Spleen (tissue), 11 donors: ENCODE data around the gene TGFBI. TPM values are rescaled to one million over a fixed set of nuclear protein-coding genes. Genes with fewer than 3 reads are reported as not detected.

ENCODE experiments used
- DNase-seq: peaks from one replicate; pipeline ENCODE4 v3.0.0-alpha.2; 2020
- H3K27ac ChIP-seq, 8 donors: fragments of 200-600 bp; sonication (generic) in 7 of 8; 1 replicate in 4 of 8; 2 replicates in 4 of 8; pipeline versions ENCODE4 v1.5.0 to v1.8.0; 2016 to 2021; ENCODE audit warnings: inconsistent platforms in 4 of 8, mild to moderate bottlenecking in 4 of 8, moderate library complexity in 1 of 8
- H3K27me3 ChIP-seq, 7 donors: fragments of 200-600 bp; sonication (generic) in 6 of 7; replicated peaks in 1 of 7; 1 replicate in 4 of 7; 2 replicates in 3 of 7; pipeline versions ENCODE4 v1.5.0 to v1.8.0; 2016 to 2021; ENCODE audit warnings: inconsistent platforms in 3 of 7, mild to moderate bottlenecking in 1 of 7
- H3K36me3 ChIP-seq, 6 donors: fragments of 200-600 bp; sonication (generic) in 5 of 6; 1 replicate in 4 of 6; 2 replicates in 2 of 6; pipeline versions ENCODE4 v1.5.0 to v1.8.0; 2016 to 2021; ENCODE audit warnings: inconsistent platforms in 2 of 6
- H3K4me1 ChIP-seq, 6 donors: fragments of 200-600 bp; sonication (generic) in 5 of 6; 1 replicate in 3 of 6; 2 replicates in 3 of 6; pipeline versions ENCODE4 v1.5.0 to v1.8.0; 2016 to 2021; ENCODE audit warnings: inconsistent platforms in 3 of 6
- H3K4me3 ChIP-seq, 8 donors: fragments of 200-600 bp; sonication (generic) in 7 of 8; 1 replicate in 4 of 8; 2 replicates in 4 of 8; pipeline versions ENCODE4 v1.5.0 to v1.8.0; 2016 to 2021; ENCODE audit warnings: inconsistent platforms in 4 of 8, mild to moderate bottlenecking in 4 of 8, moderate library complexity in 2 of 8
- H3K9me3 ChIP-seq, 8 donors: fragments of 200-600 bp; sonication (generic) in 7 of 8; 1 replicate in 4 of 8; 2 replicates in 4 of 8; pipeline versions ENCODE4 v1.5.0 to v1.8.0; 2016 to 2021; ENCODE audit warnings: inconsistent platforms in 4 of 8
- POLR2A ChIP-seq, 3 donors: fragments of 450-650 bp; IDR thresholded peaks; one replicate each; pipeline ENCODE4 v1.5.1; 2017; ENCODE audit warnings: antibody characterized with exemption in 3 of 3, mild to moderate bottlenecking in 1 of 3
- POLR2AphosphoS5 ChIP-seq, 3 donors: sonication (generic); formaldehyde crosslinking; IDR thresholded peaks; one replicate each; pipeline ENCODE4 v1.5.1; 2017; ENCODE audit warnings: antibody characterized with exemption in 3 of 3
- WGBS, 5 donors: extraction: QIAGEN DNeasy Blood & Tissue Kit in 3 of 5; methylation state at CpG; one replicate each; pipeline versions ENCODE4 v1.1.5 to v1.1.7; 2013 to 2018; 5-methylcytosine and 5-hydroxymethylcytosine counted together
- intact Hi-C: fragments of 100-400 bp; cut with DNase I; formaldehyde crosslinking; loops from one replicate; pipeline ENCODE4 v1.15.0; 2023; ENCODE audit warnings: low total_unique reads
- polyA plus RNA-seq, 3 donors: library from polyadenylated mRNA; stranded (reverse); fragments of 200-250 nt; gene quantifications; one replicate each; pipeline ENCODE4 v1.2.1, GENCODE V29; 2013
- total RNA-seq, 7 donors: library from RNA; depleted of rRNA in 3 of 7; stranded (reverse); fragments of >200 nt in 3 of 7; fragmentation: NEBNext Ultra II Directional in 4 of 7; extraction: Animal tissue kit (Norgen Biotek cat#: 25700) in 4 of 7; gene quantifications; one replicate each; pipeline versions ENCODE4 v1.1.0 to v1.2.1, GENCODE V29; 2016 to 2021
- TF ChIP-seq, protein P1 (sequence below), 11 experiments: fragments of 200-600 bp in 7 of 11; fragments of 450-650 bp in 4 of 11; sonication (generic) in 4 of 11; IDR thresholded peaks in 8 of 11; conservative IDR thresholded peaks in 3 of 11; 1 replicate in 7 of 11; 2 replicates in 4 of 11; pipeline versions ENCODE4 v1.4.0 to v1.8.0; 2016 to 2021; ENCODE audit warnings: antibody characterized with exemption in 11 of 11, inconsistent platforms in 4 of 11, mild to moderate bottlenecking in 1 of 11
- donor health status: healthy with polysubstance abuse.
- donor health status: DM: no; HTN: no; CAD: no; lungs with moderate emphysema.
- donor health status: DM: no; HTN: no; CAD: no.
- donor health status: Bipolar disorder and iron deficiency.
- donor health status: healthy.
- donor health status: DM: no; HTN: no; CAD: no.
- donor health status: DM: yes; HTN: yes; CAD: no.

Gene TGFBI
- total and polyA plus RNA-seq, 10 donors: 31.0 to 214 (median 149) TPM

DNA sequence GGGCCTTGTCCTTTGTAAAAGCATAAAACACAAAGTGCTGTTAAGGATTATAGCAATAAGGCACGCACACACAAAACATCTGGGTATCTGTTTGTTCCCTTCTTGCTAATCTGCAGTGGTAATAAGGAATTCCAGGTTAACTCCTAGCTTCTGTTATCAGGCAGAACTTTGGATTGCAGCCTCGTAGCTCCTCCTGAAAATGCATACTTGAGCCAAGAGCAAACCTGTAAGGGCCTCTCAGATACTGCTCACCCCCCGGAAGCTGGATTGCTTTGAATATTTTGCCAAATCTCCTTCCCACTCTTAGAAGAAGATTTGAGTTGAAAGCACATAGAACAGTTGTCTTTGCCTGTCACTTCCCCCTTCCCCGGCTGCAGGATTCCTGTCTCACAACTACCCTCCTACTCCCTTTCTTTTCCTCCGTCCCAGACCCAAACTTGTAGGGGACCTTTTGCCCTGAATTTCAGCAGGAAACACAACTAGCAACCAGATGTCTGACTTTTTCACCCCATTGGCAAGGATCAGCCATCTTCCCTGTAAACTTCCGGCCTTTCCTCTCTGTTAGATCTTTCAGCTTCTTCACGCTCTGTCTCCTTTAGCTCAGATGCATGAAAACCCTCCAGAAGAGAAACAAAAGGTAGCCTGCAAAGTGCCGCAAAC, 75.6 kb downstream of the TGFBI start:
- WGBS, 5 donors: 59 to 72% (median 67%) methylated on average over 8 of the region's 8 CpGs
- H3K9me3 ChIP-seq: no peaks in the 10 kb centered on the region
- no peaks in the 10 kb centered on the region for H3K27me3 ChIP-seq
- intact Hi-C loops: no loop called here
- H3K4me3 ChIP-seq: no peak overlapping the region
- TF ChIP-seq, protein P1, sequence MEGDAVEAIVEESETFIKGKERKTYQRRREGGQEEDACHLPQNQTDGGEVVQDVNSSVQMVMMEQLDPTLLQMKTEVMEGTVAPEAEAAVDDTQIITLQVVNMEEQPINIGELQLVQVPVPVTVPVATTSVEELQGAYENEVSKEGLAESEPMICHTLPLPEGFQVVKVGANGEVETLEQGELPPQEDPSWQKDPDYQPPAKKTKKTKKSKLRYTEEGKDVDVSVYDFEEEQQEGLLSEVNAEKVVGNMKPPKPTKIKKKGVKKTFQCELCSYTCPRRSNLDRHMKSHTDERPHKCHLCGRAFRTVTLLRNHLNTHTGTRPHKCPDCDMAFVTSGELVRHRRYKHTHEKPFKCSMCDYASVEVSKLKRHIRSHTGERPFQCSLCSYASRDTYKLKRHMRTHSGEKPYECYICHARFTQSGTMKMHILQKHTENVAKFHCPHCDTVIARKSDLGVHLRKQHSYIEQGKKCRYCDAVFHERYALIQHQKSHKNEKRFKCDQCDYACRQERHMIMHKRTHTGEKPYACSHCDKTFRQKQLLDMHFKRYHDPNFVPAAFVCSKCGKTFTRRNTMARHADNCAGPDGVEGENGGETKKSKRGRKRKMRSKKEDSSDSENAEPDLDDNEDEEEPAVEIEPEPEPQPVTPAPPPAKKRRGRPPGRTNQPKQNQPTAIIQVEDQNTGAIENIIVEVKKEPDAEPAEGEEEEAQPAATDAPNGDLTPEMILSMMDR (IDR thresholded peaks at IDR 0.05 in 8 of 11, conservative IDR thresholded peaks at IDR 0.05 in 3 of 11): no peak
- TF ChIP-seq POLR2AphosphoS5 (IDR thresholded peaks at IDR 0.05) (no peak), POLR2A (IDR thresholded peaks at IDR 0.05) (no peak)
- no peak for DNase-seq
- no peaks in the 10 kb centered on the region for H3K36me3 ChIP-seq
- H3K27ac ChIP-seq: no peak overlapping the region
- peaks cover 0 to 6% (median 0%) of the 10 kb centered on the region in 6 donors for H3K4me1 ChIP-seq

GRCh38 chr5:136106351-136107031, 77.7 kb downstream of the TGFBI start:
- DNase-seq: no peak
- no peak overlapping the region for H3K27ac ChIP-seq
- intact Hi-C loops: no loop called here
- H3K4me1 ChIP-seq: peaks cover 0 to 6% (median 0%) of the 10 kb centered on the region in 6 donors
- WGBS, 5 donors: 80 to 94% (median 91%) methylated on average over 6 of the region's 6 CpGs
- no peaks in the 10 kb centered on the region for H3K9me3 ChIP-seq
- H3K4me3 ChIP-seq: no peak overlapping the region
- TF ChIP-seq, protein P1 (IDR thresholded peaks at IDR 0.05 in 8 of 11, conservative IDR thresholded peaks at IDR 0.05 in 3 of 11): no peak
- no peak for TF ChIP-seq POLR2AphosphoS5 (IDR thresholded peaks at IDR 0.05)
- TF ChIP-seq POLR2A (IDR thresholded peaks at IDR 0.05): no peak
- H3K27me3 ChIP-seq: no peaks in the 10 kb centered on the region
- H3K36me3 ChIP-seq: no peaks in the 10 kb centered on the region

- Histone ChIP-seq H3K36me3 (no peaks in the 10 kb centered on the region), H3K27ac (no peak overlapping the region), H3K27me3 (no peaks in the 10 kb centered on the region), H3K4me3 (no peak overlapping the region), H3K4me1 (peaks cover 0 to 6% (median 0%) of the 10 kb centered on the region in 6 donors), H3K9me3 (no peaks in the 10 kb centered on the region)
- no peak for DNase-seq
- WGBS, 5 donors: 82 to 93% (median 86%) methylated on average over 2 of the region's 2 CpGs
- intact Hi-C loops: no loop called here
- TF ChIP-seq POLR2AphosphoS5 (IDR thresholded peaks at IDR 0.05): no peak
- TF ChIP-seq, protein P1 (IDR thresholded peaks at IDR 0.05 in 8 of 11, conservative IDR thresholded peaks at IDR 0.05 in 3 of 11): no peak
Observed at GRCh38 chr5:136108180-136108611, 79.4 kb downstream of the TGFBI start.

DNA sequence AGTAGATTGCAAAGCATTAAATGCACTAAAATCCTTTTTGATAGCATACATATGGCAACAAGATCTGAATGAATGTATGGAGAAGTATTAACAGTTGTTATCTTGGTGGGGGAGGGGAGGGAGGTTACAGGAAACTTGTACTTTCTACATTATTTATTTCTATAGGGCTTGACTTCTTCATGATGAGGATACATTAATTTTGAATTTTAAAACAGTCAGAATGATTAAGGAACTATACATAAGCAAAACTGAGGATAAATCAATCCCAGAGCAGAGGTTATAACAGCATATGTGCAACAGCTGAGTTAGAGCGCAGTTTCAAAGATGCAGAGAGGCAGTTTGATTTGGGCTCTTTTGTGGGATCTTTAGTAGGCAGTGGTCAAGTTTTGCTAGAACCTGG, 80.0 kb downstream of the TGFBI start:
- TF ChIP-seq, protein P1 (IDR thresholded peaks at IDR 0.05 in 8 of 11, conservative IDR thresholded peaks at IDR 0.05 in 3 of 11): no peak
- TF ChIP-seq POLR2AphosphoS5 (IDR thresholded peaks at IDR 0.05) (no peak), POLR2A (IDR thresholded peaks at IDR 0.05) (no peak)
- no peak overlapping the region for H3K27ac ChIP-seq
- DNase-seq: no peak
- WGBS, 5 donors: 94 to 100% (median 96%) methylated on average over 1 of the region's 1 CpG
- H3K36me3 ChIP-seq: no peaks in the 10 kb centered on the region
- peaks cover 0 to 6% (median 0%) of the 10 kb centered on the region in 6 donors for H3K4me1 ChIP-seq
- intact Hi-C loops: no loop called here
- no peak overlapping the region for H3K4me3 ChIP-seq
- H3K9me3 ChIP-seq: no peaks in the 10 kb centered on the region
- H3K27me3 ChIP-seq: no peaks in the 10 kb centered on the region
